Erythroblast (primary cell): ENCODE data around the gene EFHD1.

Experiments used
- GATA1 ChIP-seq: IDR thresholded peaks from 2 replicates; pipeline ENCODE4 v1.6.1; 2011; ENCODE audit warnings: low read depth, mild to moderate bottlenecking, control low read depth, low read length, moderate library complexity
- POLR2A ChIP-seq: IDR thresholded peaks from 2 replicates; pipeline ENCODE4 v1.6.1; 2011; ENCODE audit warnings: mild to moderate bottlenecking, low read length

DNA sequence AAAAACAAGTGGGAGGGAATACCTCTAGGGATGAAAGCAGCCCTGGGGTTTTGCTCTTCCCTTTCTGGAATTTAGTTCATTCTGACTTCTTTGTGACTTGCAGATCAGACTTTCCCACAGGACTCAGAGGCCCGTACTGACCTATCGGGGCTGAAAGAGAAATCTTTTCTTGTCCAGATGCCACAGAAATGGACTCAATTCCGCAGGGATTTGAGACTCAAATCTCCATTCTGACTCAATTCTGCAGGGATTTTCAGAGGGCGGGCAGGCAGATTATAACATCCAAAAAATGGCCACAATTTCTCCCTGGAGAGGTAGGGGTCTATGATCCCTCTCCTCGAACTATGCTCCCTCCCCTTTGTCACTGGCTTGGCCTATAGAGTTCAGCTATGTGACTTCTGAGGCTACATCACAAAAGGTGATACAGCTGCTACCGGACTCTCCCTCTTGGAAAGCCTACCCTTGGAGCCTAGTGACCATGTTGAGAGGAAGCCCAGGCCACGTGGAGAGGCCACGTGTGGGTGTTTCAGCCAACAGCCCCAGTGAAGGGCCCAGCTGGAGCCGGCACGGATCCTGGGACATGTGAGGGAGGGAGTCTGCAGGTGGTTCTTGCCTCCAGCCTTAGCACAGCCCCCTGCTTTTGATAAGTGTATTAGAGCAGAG lies 4.8 kb upstream of the EFHD1 start:
- TF ChIP-seq POLR2A (no peak), GATA1 (no peak)
